IMR-90 (cell line): ENCODE measurements around the gene MED4. TPM values are rescaled to one million over a fixed set of nuclear protein-coding genes. Genes with fewer than 3 reads are reported as not detected.

ENCODE experiments used
- ATAC-seq: fragments of 200-7000 bp; cut with Tn5 transposase; 2 replicates; pipeline ENCODE4 v1.9.1; 2020; ENCODE audit warnings: low read depth, mild to moderate bottlenecking, moderate library complexity
- BruUV-seq: library from RNA; stranded (reverse); fragments of 400-500 nt; replicated peaks from 2 replicates; lab custom pipeline; 2021; lab: Mats Ljungman, UMichigan
- CTCF ChIA-PET: fragments of 300-600 bp; formaldehyde crosslinking; extraction: SDS; loops from one replicate; lab custom pipeline; 2021; ENCODE audit warnings: antibody characterized with exemption; lab: Yijun Ruan, JAX
- POLR2A ChIA-PET: fragments of 300-600 bp; sonication (Branson Sonifier 250); formaldehyde crosslinking; loops from one replicate; lab custom pipeline; 2022; ENCODE audit warnings: antibody characterized with exemption; ENCODE audit not compliant: unreplicated experiment; lab: Charles Lee
- DNase-seq: peaks from one replicate; pipeline ENCODE4 v3.0.0; 2013
- H2AFZ ChIP-seq: replicated peaks from 2 replicates; pipeline ENCODE3; 2013; ENCODE audit warnings: low read length, mild to moderate bottlenecking; ENCODE audit not compliant: poor library complexity
- H2AK5ac ChIP-seq: 2 replicates; pipeline ENCODE4 v1.6.1; 2013; ENCODE audit warnings: low read depth, low read length, inconsistent platforms
- H2AK9ac ChIP-seq: replicated peaks from 2 replicates; pipeline ENCODE3; 2013; ENCODE audit warnings: mild to moderate bottlenecking, low read depth, low read length, moderate library complexity; ENCODE audit not compliant: poor library complexity
- H2BK120ac ChIP-seq: 2 replicates; pipeline ENCODE4 v1.6.1; 2013; ENCODE audit warnings: low read depth, low read length, inconsistent platforms
- H2BK15ac ChIP-seq: 3 replicates; pipeline ENCODE4 v1.6.1; 2013; ENCODE audit warnings: low read depth, low read length, inconsistent platforms
- H2BK20ac ChIP-seq: 2 replicates; pipeline ENCODE4 v1.6.1; 2013; ENCODE audit warnings: low read depth, mild to moderate bottlenecking, inconsistent platforms, low read length, moderate library complexity
- H2BK5ac ChIP-seq: 2 replicates; pipeline ENCODE4 v1.6.1; 2013; ENCODE audit warnings: mild to moderate bottlenecking, low read depth, low read length, inconsistent platforms; ENCODE audit not compliant: poor library complexity, severe bottlenecking
- H3K14ac ChIP-seq: replicated peaks from 2 replicates; pipeline ENCODE4 v1.6.1; 2013; ENCODE audit warnings: low read depth, low read length, inconsistent platforms
- H3K18ac ChIP-seq: 2 replicates; pipeline ENCODE4 v1.6.1; 2013; ENCODE audit warnings: low read depth, low read length, control low read depth
- H3K23ac ChIP-seq: 2 replicates; pipeline ENCODE4 v1.6.1; 2013; ENCODE audit warnings: low read depth, low read length, inconsistent platforms
- H3K27ac ChIP-seq: 2 replicates; pipeline ENCODE4 v1.5.1; 2013; ENCODE audit warnings: mild to moderate bottlenecking, control low read depth, low read length; ENCODE audit not compliant: insufficient read depth
- H3K27me3 ChIP-seq: 2 replicates; pipeline ENCODE4 v1.6.1; 2013; ENCODE audit warnings: low read length; ENCODE audit not compliant: control insufficient read depth, insufficient read depth
- H3K36me3 ChIP-seq: 2 replicates; pipeline ENCODE4 v1.6.1; 2013; ENCODE audit warnings: low read length, mixed read lengths; ENCODE audit not compliant: control insufficient read depth, insufficient read depth
- H3K4ac ChIP-seq: 2 replicates; pipeline ENCODE4 v1.6.1; 2013; ENCODE audit warnings: low read depth, low read length, inconsistent platforms
- H3K4me1 ChIP-seq: 2 replicates; pipeline ENCODE4 v1.6.1; 2013; ENCODE audit warnings: low read length, mixed read lengths; ENCODE audit not compliant: control insufficient read depth, insufficient read depth
- H3K4me2 ChIP-seq: 2 replicates; pipeline ENCODE4 v1.6.1; 2013; ENCODE audit warnings: low read depth, mild to moderate bottlenecking, control low read depth, low read length, moderate library complexity
- H3K4me3 ChIP-seq: 2 replicates; pipeline ENCODE4 v1.5.1; 2013; ENCODE audit warnings: low read depth, mild to moderate bottlenecking, control low read depth, low read length, moderate library complexity; ENCODE audit not compliant: insufficient read depth
- H3K56ac ChIP-seq: 2 replicates; pipeline ENCODE4 v1.6.1; 2013; ENCODE audit warnings: low read length, inconsistent platforms; ENCODE audit not compliant: insufficient read depth; ENCODE audit errors: extremely low read depth
- H3K79me1 ChIP-seq, 2 experiments: 2 replicates each; pipeline ENCODE4 v1.6.1; 2013; ENCODE audit warnings: low read length in 2 of 2, inconsistent platforms in 1 of 2, low read depth in 1 of 2
- H3K9ac ChIP-seq: 2 replicates; pipeline ENCODE4 v1.6.1; 2013; ENCODE audit warnings: low read depth, low read length, control low read depth
- H3K9me1 ChIP-seq: 2 replicates; pipeline ENCODE4 v1.6.1; 2013; ENCODE audit warnings: low read length, inconsistent platforms; ENCODE audit not compliant: insufficient read depth
- H3K9me3 ChIP-seq: 2 replicates; pipeline ENCODE4 v1.6.1; 2013; ENCODE audit warnings: low read length; ENCODE audit not compliant: control insufficient read depth, insufficient read depth
- H4K20me1 ChIP-seq: 2 replicates; pipeline ENCODE4 v1.6.1; 2013; ENCODE audit warnings: low read length, inconsistent platforms; ENCODE audit not compliant: insufficient read depth
- H4K5ac ChIP-seq: 2 replicates; pipeline ENCODE4 v1.6.1; 2013; ENCODE audit warnings: mild to moderate bottlenecking, low read depth, low read length, control low read depth
- H4K8ac ChIP-seq, 2 experiments: 2 replicates each; pipeline ENCODE4 v1.6.1; 2013; ENCODE audit warnings: low read depth in 2 of 2, low read length in 2 of 2, control low read depth in 1 of 2, inconsistent platforms in 1 of 2
- H4K91ac ChIP-seq: 2 replicates; pipeline ENCODE4 v1.6.1; 2013; ENCODE audit warnings: low read depth, low read length, inconsistent platforms; ENCODE audit not compliant: insufficient read depth
- MAFK ChIP-seq: IDR thresholded peaks from 2 replicates; pipeline ENCODE4 v1.6.1; 2012; ENCODE audit warnings: low read depth, low read length, improper control_type of control experiment
- SMC3 ChIP-seq: fragments of 150-350 bp; IDR thresholded peaks from 2 replicates; pipeline ENCODE4 v1.6.1; 2016; ENCODE audit warnings: low read depth, mild to moderate bottlenecking, antibody characterized with exemption, low read length, moderate library complexity
- WGBS, 2 experiments: methylation state at CpG; one replicate each; pipeline versions ENCODE4 v1.1.5 to v1.1.7; 2013; ENCODE audit warnings: missing lambda C conversion rate in 2 of 2; ENCODE audit not compliant: insufficient read length in 1 of 2; ENCODE audit errors: extremely low coverage in 2 of 2; 5-methylcytosine and 5-hydroxymethylcytosine counted together
- dilution Hi-C: fragments of 300-500 bp; cut with HindIII; formaldehyde crosslinking; loops from one replicate; pipeline ENCODE4 v1.14.3; 2018; ENCODE audit warnings: low sequenced_read_pairs; ENCODE audit not compliant: unreplicated experiment
- in situ Hi-C: fragments of 300-500 bp; cut with MboI; formaldehyde crosslinking; loops from 3 replicates; pipeline ENCODE4 v1.14.3; 2019; ENCODE audit warnings: low sequenced_read_pairs, inconsistent platforms, mixed read lengths
- intact Hi-C: fragments of 100-400 bp; cut with micrococcal nuclease; formaldehyde crosslinking; loops from 2 replicates; pipeline ENCODE4 v1.10.0; 2022
- polyA plus RNA-seq, 3 experiments: library from polyadenylated mRNA; depleted of rRNA; stranded (reverse); fragments of >200 nt; gene quantifications; 2 replicates each; pipeline ENCODE4 v1.2.3, GENCODE V29; 2012; ENCODE audit warnings: low replicate concordance in 1 of 3
- total RNA-seq: library from RNA; depleted of rRNA; stranded (reverse); fragments of >200 nt; gene quantifications from 2 replicates; pipeline ENCODE4 v1.2.3, GENCODE V29; 2012

Gene MED4
- total and polyA plus RNA-seq, 2 of the 4 experiments (the other 2 are of a cell fraction), result 25.3 to 40.5 TPM

DNA sequence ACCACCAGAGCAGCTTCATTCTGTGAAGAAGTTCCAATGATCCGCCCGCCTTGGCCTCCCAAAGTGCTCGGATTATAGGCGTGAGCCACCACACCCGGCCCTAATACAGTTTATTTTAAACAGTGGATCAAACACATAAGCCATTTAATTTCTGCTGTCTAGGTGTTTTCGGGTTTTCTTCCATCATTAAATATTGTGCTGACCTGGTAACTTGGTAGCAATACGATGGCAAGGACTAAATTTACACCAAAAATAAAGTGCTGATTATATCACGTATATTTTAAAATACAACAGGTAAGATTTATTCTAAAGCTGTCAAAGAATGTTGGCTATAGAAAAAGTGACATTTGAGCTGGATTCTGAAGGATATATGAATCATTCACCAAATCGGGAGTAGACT, 1.3 kb downstream of the MED4 start:
- ChIA-PET CTCF (interaction anchor here (1.4 kb wide), 1 partner anchor 15 kb away, joined by 5 read pairs; no protein-coding TSS in a partner anchor), POLR2A (no interaction called here)
- H2BK5ac ChIP-seq, result no peak overlapping the region
- no peak overlapping the region for H2AFZ ChIP-seq
- peak overlapping the region; percentile 76; the same call in 1 of the 2 replicates for H3K9ac ChIP-seq
- H4K91ac ChIP-seq, result no peak overlapping the region
- H3K36me3 ChIP-seq, result no peaks in the 10 kb centered on the region
- H3K23ac ChIP-seq, result no peak overlapping the region
- ATAC-seq, result no peak
- peaks cover 3% of the 10 kb centered on the region; the same call in 1 of the 2 replicates for H3K9me1 ChIP-seq
- H2BK120ac ChIP-seq, result no peak overlapping the region
- no peak overlapping the region for H3K14ac ChIP-seq
- DNase-seq, result no peak
- H2AK5ac ChIP-seq, result no peak overlapping the region
- H3K4me1 ChIP-seq, result peaks cover 2% of the 10 kb centered on the region; the same call in 1 of the 2 replicates
- no peak overlapping the region for H3K56ac ChIP-seq
- TSS peak; percentile 31 for BruUV-seq
- peaks cover 10 to 35% of the 10 kb centered on the region in 2 experiments for H3K79me1 ChIP-seq
- in situ Hi-C loops (no loop called here), intact Hi-C loops (loop anchor here (10.0 kb wide), 1 partner anchor 299 kb away; no protein-coding TSS in a partner anchor), dilution Hi-C loops (no loop called here)
- no peaks in the 10 kb centered on the region for H3K27me3 ChIP-seq
- peaks cover 21% of the 10 kb centered on the region for H4K20me1 ChIP-seq
- H3K9me3 ChIP-seq, result no peaks in the 10 kb centered on the region
- no peak overlapping the region for H2BK15ac ChIP-seq
- no peak overlapping the region for H2BK20ac ChIP-seq
- WGBS, 2 experiments, result 87% methylated on average over 4 of the region's 9 CpGs; no CpG with 5 or more reads in 1 of the 2 experiments
- H3K4ac ChIP-seq, result no peak overlapping the region
- TF ChIP-seq SMC3 (no peak), MAFK (0 out of 2 replicates have a peak, but pooled peaks have one; percentile 6)
- no peak overlapping the region for H4K8ac ChIP-seq
- H3K4me2 ChIP-seq, result peak overlapping the region; percentile 98
- no peak overlapping the region for H2AK9ac ChIP-seq
- no peak overlapping the region for H3K18ac ChIP-seq
- no peak overlapping the region for H3K27ac ChIP-seq
- no peak overlapping the region for H4K5ac ChIP-seq
- peak overlapping the region; percentile 73; the same call in 1 of the 2 replicates for H3K4me3 ChIP-seq
